Heart right ventricle (tissue), 16 donors: ENCODE results near the gene SOBP. TPM values are rescaled to one million over a fixed set of nuclear protein-coding genes. Genes with fewer than 3 reads are reported as not detected.
"Not testable (repeated sequence)": the region's sequence is repeated elsewhere in the genome, so short reads cannot be mapped to it uniquely, and the experiment has no call there.

Source experiments
- ATAC-seq, 8 donors: fragments of 200-7000 bp; cut with Tn5 transposase; one replicate each; pipeline ENCODE4 v1.9.1; 2020; ENCODE audit warnings: mild to moderate bottlenecking in 8 of 8, moderate library complexity in 8 of 8, moderate number of reproducible peaks in 1 of 8
- DNase-seq, 2 donors: peaks; one replicate each; pipeline ENCODE4 v3.0.0-alpha.2; 2020
- H3K27ac ChIP-seq, 10 donors: fragments of 200-600 bp; sonication (generic) in 2 of 10; one replicate each; pipeline versions ENCODE4 v1.5.0 to v1.8.0; 2020 to 2022; ENCODE audit warnings: mild to moderate bottlenecking in 3 of 10
- H3K27me3 ChIP-seq, 7 donors: fragments of 200-600 bp; one replicate each; pipeline ENCODE4 v1.8.0; 2021 to 2022; ENCODE audit warnings: mild to moderate bottlenecking in 2 of 7
- H3K36me3 ChIP-seq, 9 donors: fragments of 200-600 bp; sonication (generic) in 1 of 9; one replicate each; pipeline versions ENCODE4 v1.5.0 to v1.8.0; 2020 to 2022; ENCODE audit warnings: mild to moderate bottlenecking in 2 of 9
- H3K4me1 ChIP-seq, 9 donors: fragments of 200-600 bp; sonication (generic) in 1 of 9; one replicate each; pipeline versions ENCODE4 v1.5.0 to v1.8.0; 2020 to 2022; ENCODE audit warnings: mild to moderate bottlenecking in 4 of 9
- H3K4me3 ChIP-seq, 10 donors: fragments of 200-600 bp; sonication (generic) in 2 of 10; one replicate each; pipeline versions ENCODE4 v1.5.0 to v1.8.0; 2020 to 2022; ENCODE audit warnings: mild to moderate bottlenecking in 7 of 10, moderate library complexity in 2 of 10
- H3K9me3 ChIP-seq, 11 donors: fragments of 200-600 bp in 10 of 11; sonication (generic) in 2 of 11; one replicate each; pipeline versions ENCODE4 v1.5.0 to v1.8.0; 2013 to 2022; ENCODE audit warnings: mild to moderate bottlenecking in 2 of 11, control low read depth in 1 of 11, moderate library complexity in 1 of 11
- CTCF ChIP-seq, 9 donors: fragments of 200-600 bp; sonication (generic) in 2 of 9; IDR thresholded peaks; one replicate each; pipeline versions ENCODE4 v1.5.0 to v1.8.0; 2021 to 2022; ENCODE audit warnings: antibody characterized with exemption in 9 of 9, mild to moderate bottlenecking in 5 of 9, moderate library complexity in 1 of 9
- WGBS, 2 donors: extraction: QIAGEN DNeasy Blood & Tissue Kit; methylation state at CpG; one replicate each; pipeline ENCODE4 v1.1.7; 2013; ENCODE audit warnings: inconsistent platforms in 1 of 2; 5-methylcytosine and 5-hydroxymethylcytosine counted together
- intact Hi-C, 10 donors: fragments of 100-400 bp; cut with DNase I; formaldehyde crosslinking; loops; one replicate each; pipeline versions ENCODE4 v1.11.1 to v1.14.2; 2022
- polyA plus RNA-seq, 2 donors: library from polyadenylated mRNA; stranded (reverse); fragments of 200-250 nt; gene quantifications; one replicate each; pipeline ENCODE4 v1.2.3, GENCODE V29; 2013
- total RNA-seq, 10 donors: library from RNA; stranded (reverse); fragmentation: NEBNext Ultra II Directional in 3 of 10; extraction: Animal tissue kit (Norgen Biotek cat#: 25700) in 3 of 10; gene quantifications; one replicate each; pipeline versions ENCODE4 v1.2.1 to v1.2.4, GENCODE V29; 2021 to 2023
- donor health status: Arrhythmogenic right ventricular cardiomyopathy.
- donor health status: ischemic (EF 13 %, LVEDD 7.1; RV severe dilation, severe dysfunction).
- donor health status: healthy with polysubstance abuse.
- donor health status: DM: no; HTN: yes; CAD: no.
- donor health status: DM: no; HTN: no; CAD: no.
- donor health status: ischemic (EF 25% LVEDD 6.9; RV normal size, moderate dysfunction).
- donor health status: ischemic (EF 25% LVEDD 5.7; RV mildly dilated, moderate dysfunction).
- donor health status: healthy.
- donor health status: DM: yes; HTN: yes; CAD: no.
- donor health status: Ischemic cardiomyopathy.
- donor health status: ischemic (EF 35%, LVEDD 5.7; RV mildly dilated, moderate dysfunction).
- donor health status: nonischemic (EF 11% LVEDD 7.7; RV severe dilation, severe dysfunction).
- donor health status: DM: yes; HTN: yes; CAD: no.
- donor health status: PGD.
- donor health status: ischemic (EF 29% LVEDD 5.4; RV normal size, mild dysfunction).
- donor health status: nonischemic (EF 23%, LVEDD 6.1; RV moderate dilation, normal function).

The SOBP gene
- total and polyA plus RNA-seq, 12 donors = 5.2 to 25.3 (median 18.2) TPM

DNA sequence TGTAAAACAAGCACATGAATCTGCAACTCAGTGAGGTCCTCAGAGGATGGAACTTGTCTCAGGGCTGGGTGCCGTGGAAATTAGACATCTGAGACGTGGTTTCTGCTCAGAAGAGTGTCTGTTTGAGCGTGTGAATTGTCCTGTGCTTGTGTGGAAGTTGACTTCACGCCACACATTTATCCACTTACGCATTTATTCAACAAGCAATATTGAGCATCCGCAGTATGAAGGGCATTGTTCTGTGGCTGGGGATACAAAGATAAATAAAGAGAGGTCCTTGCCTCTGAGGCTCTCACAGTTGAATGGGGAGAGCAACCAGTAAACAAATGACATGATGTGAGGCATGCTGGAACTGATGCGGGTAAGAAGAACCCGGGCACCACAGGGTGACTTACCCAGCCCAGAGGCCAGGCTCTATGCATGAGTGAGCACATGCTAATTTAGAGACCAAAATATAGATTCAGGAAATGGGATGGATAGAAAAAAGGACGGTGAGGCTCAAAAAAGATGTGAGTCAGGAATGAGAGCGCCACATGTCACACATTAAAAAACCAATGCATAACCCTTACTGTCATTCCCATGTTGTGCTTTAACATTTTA is 60.4 kb downstream of the SOBP start:
- Histone ChIP-seq H3K36me3 (peaks cover 0 to 16% (median 0%) of the 10 kb centered on the region in 9 donors), H3K27me3 (no peaks in the 10 kb centered on the region), H3K4me1 (peaks cover 0 to 11% (median 5%) of the 10 kb centered on the region in 9 donors), H3K27ac (no peak overlapping the region), H3K4me3 (no peak overlapping the region), H3K9me3 (no peaks in the 10 kb centered on the region)
- ATAC-seq (no peak), DNase-seq (no peak)
- TF ChIP-seq CTCF (IDR thresholded peaks at IDR 0.05) = no peak
- intact Hi-C loops = no loop called here
- WGBS, 2 donors = 92 to 93% methylated on average over 10 of the region's 10 CpGs

GRCh38 chr6:107550906-107551305 is 61.0 kb downstream of the SOBP start:
- intact Hi-C loops = no loop called here
- TF ChIP-seq CTCF (IDR thresholded peaks at IDR 0.05) = no peak
- no peaks in the 10 kb centered on the region for H3K9me3 ChIP-seq
- H3K4me3 ChIP-seq = no peak overlapping the region
- H3K27ac ChIP-seq = no peak overlapping the region
- peaks cover 0 to 17% (median 0%) of the 10 kb centered on the region in 9 donors for H3K36me3 ChIP-seq
- ATAC-seq (peak in 1 of 8 donors; percentile 17), DNase-seq (no peak)
- 59 to 70% methylated on average over 4 of the region's 4 CpGs for WGBS, 2 donors
- H3K27me3 ChIP-seq = no peaks in the 10 kb centered on the region
- H3K4me1 ChIP-seq = peaks cover 0 to 5% (median 0%) of the 10 kb centered on the region in 9 donors

GRCh38 chr6:107553121-107553520 is 63.2 kb downstream of the SOBP start:
- H3K4me3 ChIP-seq, H3K27ac ChIP-seq, H3K4me1 ChIP-seq, DNase-seq, H3K27me3 ChIP-seq, H3K9me3 ChIP-seq, intact Hi-C loops, ATAC-seq: not testable (repeated sequence)
- WGBS, 2 donors = 93 to 98% methylated on average over 6 of the region's 6 CpGs
- peaks cover 0 to 17% (median 0%) of the 10 kb centered on the region in 9 donors for H3K36me3 ChIP-seq

DNA sequence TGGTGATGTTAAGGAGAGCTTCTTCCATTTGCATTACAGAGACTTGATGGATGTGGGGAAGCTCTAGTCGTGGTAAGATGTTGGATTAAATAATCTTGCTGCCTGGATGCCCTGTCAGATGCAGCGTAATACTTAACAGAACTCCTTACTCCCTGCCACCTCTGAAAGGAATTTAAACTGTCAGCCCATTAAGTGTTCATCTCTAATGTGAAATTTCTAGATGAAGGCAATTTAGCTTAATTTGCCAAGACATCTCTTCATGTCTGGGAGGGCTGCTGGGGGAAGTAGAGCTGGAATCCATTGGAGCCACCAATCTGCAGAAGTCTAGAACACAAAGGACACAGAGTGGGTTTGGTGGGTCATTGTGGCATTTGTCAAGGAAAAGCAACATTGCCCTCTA is 64.4 kb downstream of the SOBP start:
- H3K36me3 ChIP-seq = peaks cover 0 to 17% (median 0%) of the 10 kb centered on the region in 9 donors
- H3K27ac ChIP-seq = no peak overlapping the region
- DNase-seq (no peak), ATAC-seq (no peak)
- H3K27me3 ChIP-seq = no peaks in the 10 kb centered on the region
- TF ChIP-seq CTCF (IDR thresholded peaks at IDR 0.05) = no peak
- peaks cover 0 to 4% (median 0%) of the 10 kb centered on the region in 9 donors for H3K4me1 ChIP-seq
- WGBS, 2 donors = 91 to 97% methylated on average over 2 of the region's 2 CpGs
- H3K4me3 ChIP-seq = no peak overlapping the region
- intact Hi-C loops = no loop called here
- H3K9me3 ChIP-seq = no peaks in the 10 kb centered on the region

- DNase-seq (no peak), ATAC-seq (no peak)
- TF ChIP-seq CTCF (IDR thresholded peaks at IDR 0.05) = no peak
- Histone ChIP-seq H3K9me3 (no peaks in the 10 kb centered on the region), H3K36me3 (peaks cover 0 to 14% (median 0%) of the 10 kb centered on the region in 9 donors), H3K27ac (no peak overlapping the region), H3K4me1 (peaks cover 0 to 4% (median 0%) of the 10 kb centered on the region in 9 donors), H3K27me3 (no peaks in the 10 kb centered on the region), H3K4me3 (no peak overlapping the region)
- intact Hi-C loops = no loop called here
- WGBS, 2 donors = 91 to 95% methylated on average over 3 of the region's 3 CpGs
These were observed 65.0 kb downstream of the SOBP start for GRCh38 chr6:107554918-107555317.
